ENCODE results near the gene SLC35D3. TPM values are rescaled to one million over a fixed set of nuclear protein-coding genes. Genes with fewer than 3 reads are reported as not detected.
"Not testable (repeated sequence)": the region's sequence is repeated elsewhere in the genome, so short reads cannot be mapped to it uniquely, and the experiment has no call there.

SLC35D3 gene
- total RNA-seq, 4 donors from 2014 or later = not detected

- H3K36me3 ChIP-seq = no peaks in the 10 kb centered on the region
- H3K4me3 ChIP-seq = no peak overlapping the region
- WGBS, 2 donors (ENCODE audit: low coverage in 1 of 2) = 92 to 100% methylated on average over 1 to 5 of the region's 5 CpGs
- in situ Hi-C loops (cut with MboI; ENCODE audit: low pct_ligation_motif_present in 1 of 4, low pct_unique_long_range_greater_than_20kb in 1 of 4, low sequenced_read_pairs in 3 of 4) = no loop called here
- no peak for DNase-seq
- no peaks in the 10 kb centered on the region for H3K9me3 ChIP-seq
- H3K27ac ChIP-seq = no peak overlapping the region
- H3K4me1 ChIP-seq = peaks cover 8 to 48% (median 25%) of the 10 kb centered on the region in 4 donors
- TF ChIP-seq EP300 (IDR thresholded peaks at IDR 0.05; ENCODE audit: low read depth) (no peak), POLR2AphosphoS5 (IDR thresholded peaks at IDR 0.05) (no peak), CTCF (IDR thresholded peaks at IDR 0.05) (no peak), POLR2A (IDR thresholded peaks at IDR 0.05) (no peak)
- peaks cover 3% of the 10 kb centered on the region for H3K27me3 ChIP-seq
- intact Hi-C loops (cut with DNase I; ENCODE audit: low total_unique reads) = no loop called here
Measured at GRCh38 chr6:136958168-136958567, 36.1 kb downstream of the SLC35D3 start.

GRCh38 chr6:136959471-136959891, 37.4 kb downstream of the SLC35D3 start:
- H3K36me3 ChIP-seq = no peaks in the 10 kb centered on the region
- H3K27me3 ChIP-seq = peaks cover 3% of the 10 kb centered on the region
- in situ Hi-C loops (cut with MboI; ENCODE audit: low pct_ligation_motif_present in 1 of 4, low pct_unique_long_range_greater_than_20kb in 1 of 4, low sequenced_read_pairs in 3 of 4) = no loop called here
- peak; percentile 75 for DNase-seq
- peaks cover 8 to 61% (median 34%) of the 10 kb centered on the region in 4 donors for H3K4me1 ChIP-seq
- H3K9me3 ChIP-seq = no peaks in the 10 kb centered on the region
- 40% methylated on average over 13 of the region's 14 CpGs; no CpG with 5 or more reads in 1 of the 2 donors for WGBS, 2 donors (ENCODE audit: low coverage in 1 of 2)
- intact Hi-C loops (cut with DNase I; ENCODE audit: low total_unique reads) = no loop called here
- TF ChIP-seq POLR2A (IDR thresholded peaks at IDR 0.05) = no peak
- TF ChIP-seq POLR2AphosphoS5 (IDR thresholded peaks at IDR 0.05) = no peak
- TF ChIP-seq CTCF (IDR thresholded peaks at IDR 0.05) = no peak
- no peak for TF ChIP-seq EP300 (IDR thresholded peaks at IDR 0.05; ENCODE audit: low read depth)
- no peak overlapping the region for H3K4me3 ChIP-seq
- peak overlapping the region; percentile 70 to 86 (median 78) for H3K27ac ChIP-seq

- peak; percentile 62 for DNase-seq
Measured at GRCh38 chr6:136959935-136960334, 37.8 kb downstream of the SLC35D3 start.

GRCh38 chr6:136960781-136961180, 38.7 kb downstream of the SLC35D3 start:
- Histone ChIP-seq H3K4me1 (peaks cover 8 to 70% (median 39%) of the 10 kb centered on the region in 4 donors), H3K36me3 (no peaks in the 10 kb centered on the region), H3K9me3 (no peaks in the 10 kb centered on the region), H3K27me3 (peaks cover 3% of the 10 kb centered on the region), H3K27ac (peak overlapping the region; percentile 70 to 86 (median 78)), H3K4me3 (no peak overlapping the region)
- in situ Hi-C loops (cut with MboI; ENCODE audit: low pct_ligation_motif_present in 1 of 4, low pct_unique_long_range_greater_than_20kb in 1 of 4, low sequenced_read_pairs in 3 of 4) (no loop called here), intact Hi-C loops (cut with DNase I; ENCODE audit: low total_unique reads) (no loop called here)
- TF ChIP-seq POLR2A (IDR thresholded peaks at IDR 0.05) (no peak), POLR2AphosphoS5 (IDR thresholded peaks at IDR 0.05) (no peak), EP300 (IDR thresholded peaks at IDR 0.05; ENCODE audit: low read depth) (no peak), CTCF (IDR thresholded peaks at IDR 0.05) (no peak)
- no peak for DNase-seq
- 69 to 87% methylated on average over 3 of the region's 3 CpGs for WGBS, 2 donors (ENCODE audit: low coverage in 1 of 2)

More at GRCh38 chr6:136959935-136960334, 37.8 kb downstream of the SLC35D3 start:
- 69% methylated on average over 6 of the region's 6 CpGs; no CpG with 5 or more reads in 1 of the 2 donors for WGBS, 2 donors (ENCODE audit: low coverage in 1 of 2)
- in situ Hi-C loops (cut with MboI; ENCODE audit: low pct_ligation_motif_present in 1 of 4, low pct_unique_long_range_greater_than_20kb in 1 of 4, low sequenced_read_pairs in 3 of 4); H3K9me3 ChIP-seq; H3K4me3 ChIP-seq; H3K27me3 ChIP-seq; H3K36me3 ChIP-seq; intact Hi-C loops (cut with DNase I; ENCODE audit: low total_unique reads): not testable (repeated sequence)
- H3K4me1 ChIP-seq = peaks cover 8 to 65% (median 37%) of the 10 kb centered on the region in 4 donors
- H3K27ac ChIP-seq = peak overlapping the region; percentile 70 to 86 (median 78)

GRCh38 chr6:136961848-136962247, 39.7 kb downstream of the SLC35D3 start:
- Histone ChIP-seq H3K36me3 (no peaks in the 10 kb centered on the region), H3K4me3 (no peak overlapping the region), H3K27ac (peak overlapping the region; percentile 70 to 86 (median 78)), H3K4me1 (peaks cover 8 to 72% (median 39%) of the 10 kb centered on the region in 4 donors), H3K27me3 (peaks cover 3% of the 10 kb centered on the region), H3K9me3 (no peaks in the 10 kb centered on the region)
- no peak for DNase-seq
- TF ChIP-seq POLR2A (IDR thresholded peaks at IDR 0.05) (no peak), EP300 (IDR thresholded peaks at IDR 0.05; ENCODE audit: low read depth) (no peak), POLR2AphosphoS5 (IDR thresholded peaks at IDR 0.05) (no peak), CTCF (IDR thresholded peaks at IDR 0.05) (no peak)
- WGBS, 2 donors (ENCODE audit: low coverage in 1 of 2) = 50 to 53% methylated on average over 4 to 5 of the region's 5 CpGs
- intact Hi-C loops (cut with DNase I; ENCODE audit: low total_unique reads) (no loop called here), in situ Hi-C loops (cut with MboI; ENCODE audit: low pct_ligation_motif_present in 1 of 4, low pct_unique_long_range_greater_than_20kb in 1 of 4, low sequenced_read_pairs in 3 of 4) (no loop called here)

Data from transverse colon (tissue), 4 donors.